ENCODE data around the gene LRRC25. TPM values are rescaled to one million over a fixed set of nuclear protein-coding genes. Genes with fewer than 3 reads are reported as not detected.

LRRC25 gene
- total RNA-seq, 4 donors from 2014 or later: 0.34 to 4.2 (median 2.3) TPM

DNA sequence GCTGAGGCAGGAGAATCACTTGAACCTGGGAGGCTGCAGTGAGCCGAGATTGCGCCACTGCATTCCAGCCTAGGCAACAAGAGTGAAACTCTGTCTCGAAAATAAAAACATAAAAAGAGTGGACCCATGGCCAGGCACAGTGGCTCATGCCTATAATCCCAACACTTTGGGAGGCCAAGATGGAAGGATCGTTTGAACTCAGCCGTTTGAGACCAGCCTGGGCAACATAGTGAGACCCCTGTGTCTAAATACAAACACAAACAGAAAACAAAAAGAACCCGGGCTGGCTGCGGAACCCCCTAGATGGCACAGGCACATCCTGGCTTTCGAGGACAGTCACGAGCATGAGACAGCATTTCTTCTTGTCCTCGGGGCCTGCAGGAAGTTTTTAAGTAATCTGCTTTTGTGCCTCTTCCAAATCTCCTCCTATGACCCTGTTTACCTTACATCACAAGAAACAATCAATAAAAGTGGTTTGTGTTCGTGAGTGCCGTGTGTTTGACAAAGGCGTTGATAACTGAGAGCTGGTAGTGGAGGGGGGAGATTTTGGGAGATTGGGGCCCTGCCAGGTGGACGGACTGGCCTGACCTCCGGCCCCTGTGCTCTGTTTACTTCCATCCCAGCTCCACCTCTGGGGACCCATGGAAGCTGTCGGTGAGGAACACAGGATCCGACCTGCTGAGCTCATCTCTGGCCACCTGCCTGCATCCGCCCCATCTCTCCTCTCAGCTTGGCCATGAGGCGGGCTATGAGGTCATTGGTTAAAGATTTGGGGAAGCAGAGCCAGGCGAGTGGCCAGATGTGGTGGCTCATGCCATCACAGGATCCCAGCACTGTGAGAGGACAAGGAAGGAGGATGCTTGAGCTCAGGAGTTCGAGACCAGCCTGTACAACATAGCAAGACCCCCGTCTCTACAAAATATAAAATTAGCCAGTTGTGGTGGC is 17.3 kb downstream of the LRRC25 start:
- Histone ChIP-seq H3K9me3 (no peaks in the 10 kb centered on the region), H3K36me3 (no peaks in the 10 kb centered on the region), H3K27ac (peak overlapping the region; percentile 69 to 79 (median 70)), H3K4me1 (peaks cover 10 to 14% of the 10 kb centered on the region in 2 donors), H3K4me3 (no peak overlapping the region), H3K27me3 (peaks cover 0 to 2% (median 0%) of the 10 kb centered on the region in 3 donors)
- ATAC-seq: peak; percentile 88 to 90
- in situ Hi-C loops (cut with MboI; ENCODE audit: low sequenced_read_pairs in 4 of 4): no loop called here
- no peak for TF ChIP-seq POLR2A (IDR thresholded peaks at IDR 0.05)
- TF ChIP-seq, protein P1, sequence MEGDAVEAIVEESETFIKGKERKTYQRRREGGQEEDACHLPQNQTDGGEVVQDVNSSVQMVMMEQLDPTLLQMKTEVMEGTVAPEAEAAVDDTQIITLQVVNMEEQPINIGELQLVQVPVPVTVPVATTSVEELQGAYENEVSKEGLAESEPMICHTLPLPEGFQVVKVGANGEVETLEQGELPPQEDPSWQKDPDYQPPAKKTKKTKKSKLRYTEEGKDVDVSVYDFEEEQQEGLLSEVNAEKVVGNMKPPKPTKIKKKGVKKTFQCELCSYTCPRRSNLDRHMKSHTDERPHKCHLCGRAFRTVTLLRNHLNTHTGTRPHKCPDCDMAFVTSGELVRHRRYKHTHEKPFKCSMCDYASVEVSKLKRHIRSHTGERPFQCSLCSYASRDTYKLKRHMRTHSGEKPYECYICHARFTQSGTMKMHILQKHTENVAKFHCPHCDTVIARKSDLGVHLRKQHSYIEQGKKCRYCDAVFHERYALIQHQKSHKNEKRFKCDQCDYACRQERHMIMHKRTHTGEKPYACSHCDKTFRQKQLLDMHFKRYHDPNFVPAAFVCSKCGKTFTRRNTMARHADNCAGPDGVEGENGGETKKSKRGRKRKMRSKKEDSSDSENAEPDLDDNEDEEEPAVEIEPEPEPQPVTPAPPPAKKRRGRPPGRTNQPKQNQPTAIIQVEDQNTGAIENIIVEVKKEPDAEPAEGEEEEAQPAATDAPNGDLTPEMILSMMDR (IDR thresholded peaks at IDR 0.05 in 4 of 5, conservative IDR thresholded peaks at IDR 0.05 in 1 of 5): no peak
- intact Hi-C loops (cut with DNase I; ENCODE audit: low total_unique reads): no loop called here
- peak; percentile 82 to 91 for DNase-seq

DNA sequence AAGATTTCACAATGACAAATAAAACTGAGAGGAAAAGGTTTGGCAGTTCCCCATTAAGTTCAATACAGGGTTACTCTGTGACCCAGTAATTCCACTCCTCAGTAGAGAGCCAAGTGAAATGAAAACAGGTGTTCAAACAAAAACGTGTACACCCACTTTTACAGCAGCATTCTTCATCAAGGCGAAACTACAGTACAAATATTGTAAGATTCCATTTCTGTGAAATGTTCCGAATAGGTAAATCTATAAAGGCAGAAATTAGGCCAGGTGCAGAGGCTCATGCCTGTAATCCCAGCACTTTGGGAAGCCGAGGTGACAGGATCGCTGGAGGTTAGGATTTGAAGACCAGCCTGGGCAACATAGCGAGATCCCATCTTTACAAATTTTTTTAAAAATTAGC is 20.4 kb downstream of the LRRC25 start:
- in situ Hi-C loops (cut with MboI; ENCODE audit: low sequenced_read_pairs in 4 of 4): no loop called here
- Histone ChIP-seq H3K4me1 (peaks cover 17 to 21% of the 10 kb centered on the region in 2 donors), H3K36me3 (no peaks in the 10 kb centered on the region), H3K4me3 (no peak overlapping the region), H3K27me3 (no peaks in the 10 kb centered on the region), H3K9me3 (no peaks in the 10 kb centered on the region), H3K27ac (peak overlapping the region in 1 of 4 donors; percentile 27)
- intact Hi-C loops (cut with DNase I; ENCODE audit: low total_unique reads): no loop called here
- TF ChIP-seq POLR2A (IDR thresholded peaks at IDR 0.05): no peak
- TF ChIP-seq, protein P1 (IDR thresholded peaks at IDR 0.05 in 4 of 5, conservative IDR thresholded peaks at IDR 0.05 in 1 of 5): no peak
- no peak for ATAC-seq
- no peak for DNase-seq

DNA sequence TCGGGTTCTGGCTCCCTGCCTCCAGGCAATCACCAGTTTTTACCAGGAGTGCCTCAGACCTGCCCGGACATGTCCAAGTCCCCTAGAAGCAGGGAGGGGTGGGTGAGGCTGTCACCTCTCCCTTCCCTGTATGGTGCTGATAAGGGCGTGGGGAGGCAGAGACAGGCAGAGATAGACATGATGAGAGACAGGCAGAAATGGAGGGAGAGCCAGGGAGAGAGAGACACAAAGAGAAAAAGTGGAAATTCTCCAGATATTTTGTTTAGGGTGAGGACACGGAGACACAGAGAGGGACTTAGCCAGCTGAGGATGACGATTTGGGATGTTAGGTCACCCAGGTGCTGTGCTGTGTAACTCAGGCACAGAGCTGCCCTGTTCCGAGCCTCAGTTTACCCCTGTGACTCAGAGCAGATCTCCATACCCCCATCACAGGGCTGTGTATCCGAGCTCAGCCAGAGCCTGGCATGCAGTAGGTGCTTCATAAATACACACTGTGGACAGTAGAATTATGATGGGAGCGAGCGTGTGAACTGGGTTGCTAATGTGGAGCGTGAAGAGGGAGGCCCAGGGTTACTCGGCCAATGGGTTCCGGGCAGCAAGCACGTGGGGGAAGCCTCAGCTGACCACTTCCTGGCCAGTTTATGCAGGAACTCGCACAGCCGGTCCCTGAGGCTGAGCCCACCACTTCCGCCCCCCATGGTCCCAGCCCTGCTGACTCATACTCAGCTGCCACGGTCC is 23.4 kb downstream of the LRRC25 start:
- Histone ChIP-seq H3K27me3 (no peaks in the 10 kb centered on the region), H3K9me3 (no peaks in the 10 kb centered on the region), H3K4me3 (peak overlapping the region in 1 of 4 donors; percentile 10), H3K27ac (peak overlapping the region; percentile 76 to 87 (median 84)), H3K4me1 (peaks cover 7 to 8% of the 10 kb centered on the region in 2 donors), H3K36me3 (no peaks in the 10 kb centered on the region)
- intact Hi-C loops (cut with DNase I; ENCODE audit: low total_unique reads) (no loop called here), in situ Hi-C loops (cut with MboI; ENCODE audit: low sequenced_read_pairs in 4 of 4) (no loop called here)
- peak; percentile 90 to 91 for ATAC-seq
- TF ChIP-seq POLR2A (IDR thresholded peaks at IDR 0.05): peak in 1 of 2 donors; percentile 40
- TF ChIP-seq, protein P1 (IDR thresholded peaks at IDR 0.05 in 4 of 5, conservative IDR thresholded peaks at IDR 0.05 in 1 of 5): no peak
- peak; percentile 88 to 94 for DNase-seq

DNA sequence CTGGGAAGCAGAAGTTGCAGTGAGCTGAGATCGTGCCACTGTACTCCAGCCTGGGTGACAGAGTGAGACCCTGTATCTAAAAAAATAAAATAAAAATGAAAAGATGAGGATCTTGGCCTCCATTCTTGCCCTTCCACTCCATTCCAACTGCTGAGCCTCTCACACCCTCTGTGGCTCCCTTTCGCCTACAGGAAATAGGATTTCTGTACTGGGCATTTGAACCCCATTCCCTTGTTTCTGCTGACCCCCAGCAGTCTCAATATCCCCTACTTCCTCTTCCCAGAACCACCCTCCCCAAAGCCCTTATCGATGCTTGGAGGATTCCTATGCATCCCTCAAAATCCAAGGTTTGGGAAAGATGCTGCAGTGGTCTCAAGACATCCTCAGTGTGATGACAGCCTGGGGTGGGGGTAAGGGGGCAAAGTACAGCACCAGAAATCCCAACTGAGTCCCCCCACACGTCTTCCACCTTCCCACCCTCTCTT is 24.0 kb downstream of the LRRC25 start:
- no peaks in the 10 kb centered on the region for H3K27me3 ChIP-seq
- peaks cover 7 to 8% of the 10 kb centered on the region in 2 donors for H3K4me1 ChIP-seq
- intact Hi-C loops (cut with DNase I; ENCODE audit: low total_unique reads) (no loop called here), in situ Hi-C loops (cut with MboI; ENCODE audit: low sequenced_read_pairs in 4 of 4) (no loop called here)
- no peak overlapping the region for H3K4me3 ChIP-seq
- no peaks in the 10 kb centered on the region for H3K36me3 ChIP-seq
- peak overlapping the region; percentile 76 to 87 (median 84) for H3K27ac ChIP-seq
- DNase-seq: no peak
- TF ChIP-seq, protein P1 (IDR thresholded peaks at IDR 0.05 in 4 of 5, conservative IDR thresholded peaks at IDR 0.05 in 1 of 5): no peak
- no peak for TF ChIP-seq POLR2A (IDR thresholded peaks at IDR 0.05)
- H3K9me3 ChIP-seq: no peaks in the 10 kb centered on the region
- no peak for ATAC-seq
